ENCODE results near the gene TMED6. TPM values are rescaled to one million over a fixed set of nuclear protein-coding genes. Genes with fewer than 3 reads are reported as not detected.

TMED6 gene
- not detected for polyA plus RNA-seq (2013, experiment 1 of 2)
- polyA plus RNA-seq (2013, experiment 2 of 2) = 0.04 TPM

DNA sequence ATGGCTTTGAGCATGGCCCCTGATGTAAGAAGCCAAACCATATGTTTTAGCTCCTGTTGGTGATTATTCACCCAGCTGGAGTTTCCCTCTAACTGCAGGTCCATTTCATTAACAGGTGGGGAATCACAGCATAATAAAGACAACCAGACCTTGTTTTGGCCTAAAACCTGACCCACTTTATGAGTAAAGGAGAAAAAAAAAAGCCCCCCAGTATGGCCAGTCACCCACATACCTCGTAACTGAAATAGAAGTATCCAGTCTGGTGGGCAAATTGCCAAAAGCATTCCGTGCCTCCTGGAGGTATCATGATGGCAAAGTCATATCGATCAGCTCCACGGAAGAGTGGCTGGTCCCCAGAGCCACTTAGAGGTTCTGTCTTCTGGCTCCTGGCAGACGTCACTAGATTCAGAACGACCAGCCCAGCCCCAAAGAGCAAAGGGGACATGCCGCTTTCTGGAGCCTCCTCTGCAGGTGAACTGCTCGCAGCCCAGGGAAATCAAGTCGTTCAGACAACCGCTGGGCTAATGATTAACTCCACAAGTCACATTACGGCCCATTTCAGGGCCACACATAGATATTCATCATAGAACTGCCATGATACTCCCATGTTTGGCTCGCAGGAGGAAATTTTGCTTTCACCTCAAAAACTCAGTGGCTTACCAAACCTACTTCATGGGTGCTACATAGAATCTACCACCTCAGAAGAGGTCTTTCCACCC lies at the start of gene TMED6:
Gene TMED6, minus strand, starts transcription at position 478 of the 719 bp plus-strand sequence. Its CDS starts 33 bp downstream, at position 445.
- Histone ChIP-seq H2BK12ac (ENCODE audit: low read length) (no peak within 1 kb of the TSS), H2AK5ac (ENCODE audit: low read depth, low read length) (no peak within 1 kb of the TSS), H3K27ac (replicated peaks; ENCODE audit: low read length) (no peak within 1 kb of the TSS), H3K36me3 (replicated peaks in 1 of 2; ENCODE audit: control insufficient read depth in 2 of 2, insufficient read depth in 2 of 2, low read length in 2 of 2) (peaks cover 1 to 62% of the 10 kb centered on the region in 2 donors), H3K9ac (ENCODE audit: low read depth, low read length, poor library complexity) (no peak within 1 kb of the TSS), H2BK5ac (ENCODE audit: low read length) (no peak within 1 kb of the TSS), H3K18ac (ENCODE audit: low read length) (no peak within 1 kb of the TSS), H3K14ac (ENCODE audit: low read length) (no peak within 1 kb of the TSS), H3K4me3 (ENCODE audit: low read length in 2 of 2) (no peak within 1 kb of the TSS), H3K4me1 (ENCODE audit: control insufficient read depth in 2 of 2, insufficient read depth in 1 of 2, low read depth in 1 of 2, low read length in 2 of 2) (no peaks in the 10 kb centered on the region), H3K27me3 (ENCODE audit: control insufficient read depth in 3 of 3, insufficient read depth in 3 of 3, low read depth in 1 of 3, low read length in 3 of 3) (no peaks in the 10 kb centered on the region), H4K91ac (ENCODE audit: low read depth, low read length, poor library complexity) (no peak within 1 kb of the TSS), H2BK120ac (ENCODE audit: low read depth, low read length) (no peak within 1 kb of the TSS), H3K4me2 (ENCODE audit: insufficient read depth, low read length, poor library complexity, severe bottlenecking) (no peak within 1 kb of the TSS), H3K79me1 (ENCODE audit: low read depth, low read length) (peaks cover 2% of the 10 kb centered on the region), H4K8ac (ENCODE audit: low read depth, low read length) (no peak within 1 kb of the TSS), H2BK15ac (ENCODE audit: low read length) (no peak within 1 kb of the TSS), H2AFZ (ENCODE audit: low read length) (no peak within 1 kb of the TSS), H3K9me3 (replicated peaks in 1 of 2; ENCODE audit: control insufficient read depth in 2 of 2, insufficient read depth in 1 of 2, low read depth in 1 of 2, low read length in 2 of 2) (no peaks in the 10 kb centered on the region), H3K4ac (ENCODE audit: low read length) (no peak within 1 kb of the TSS), H3K23ac (ENCODE audit: low read depth, low read length, poor library complexity) (no peak within 1 kb of the TSS)
- DNase-seq (ENCODE audit: low spot score) = no peak
- WGBS, 2 donors (ENCODE audit: extremely low coverage in 2 of 2, insufficient read length in 2 of 2, insufficient replicate concordance in 1 of 2) = no CpG with 5 or more reads among the region's 12 CpGs

DNA sequence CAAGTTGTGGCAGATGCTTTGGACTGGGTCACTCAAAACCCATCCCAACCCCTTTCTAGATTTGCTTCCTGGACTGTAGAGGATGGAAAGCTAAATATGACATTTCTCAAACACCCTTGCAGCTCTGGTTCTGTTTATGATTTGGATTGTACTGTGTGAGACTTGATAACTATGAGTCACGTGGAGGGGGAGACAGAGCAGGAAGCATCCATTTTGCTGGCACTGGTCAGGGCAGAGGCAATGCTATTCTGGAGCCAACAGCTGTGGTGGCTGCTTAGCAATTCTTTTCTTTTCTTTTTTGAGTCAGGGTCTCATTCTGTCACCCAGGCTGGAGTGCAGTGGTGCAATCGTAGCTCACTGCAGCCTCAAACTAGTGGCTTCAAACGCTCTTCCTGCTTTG lies 47.8 kb upstream of the TMED6 start:
- Histone ChIP-seq H3K23ac (ENCODE audit: low read depth, low read length, poor library complexity) (no peak overlapping the region), H3K27me3 (ENCODE audit: control insufficient read depth in 3 of 3, insufficient read depth in 3 of 3, low read depth in 1 of 3, low read length in 3 of 3) (no peaks in the 10 kb centered on the region), H3K18ac (ENCODE audit: low read length) (no peak overlapping the region), H4K8ac (ENCODE audit: low read depth, low read length) (no peak overlapping the region), H2BK120ac (ENCODE audit: low read depth, low read length) (no peak overlapping the region), H2BK15ac (ENCODE audit: low read length) (no peak overlapping the region), H2AFZ (ENCODE audit: low read length) (peak overlapping the region; percentile 57), H2BK12ac (ENCODE audit: low read length) (no peak overlapping the region), H3K4me1 (ENCODE audit: control insufficient read depth in 2 of 2, insufficient read depth in 1 of 2, low read depth in 1 of 2, low read length in 2 of 2) (peaks cover 2 to 15% of the 10 kb centered on the region in 2 donors), H3K4me2 (ENCODE audit: insufficient read depth, low read length, poor library complexity, severe bottlenecking) (no peak overlapping the region), H3K4ac (ENCODE audit: low read length) (no peak overlapping the region), H3K14ac (ENCODE audit: low read length) (no peak overlapping the region), H3K4me3 (ENCODE audit: low read length in 2 of 2) (no peak overlapping the region), H3K36me3 (replicated peaks in 1 of 2; ENCODE audit: control insufficient read depth in 2 of 2, insufficient read depth in 2 of 2, low read length in 2 of 2) (no peaks in the 10 kb centered on the region), H2BK5ac (ENCODE audit: low read length) (no peak overlapping the region), H4K91ac (ENCODE audit: low read depth, low read length, poor library complexity) (no peak overlapping the region), H2AK5ac (ENCODE audit: low read depth, low read length) (no peak overlapping the region), H3K79me1 (ENCODE audit: low read depth, low read length) (no peaks in the 10 kb centered on the region), H3K9ac (ENCODE audit: low read depth, low read length, poor library complexity) (no peak overlapping the region), H3K9me3 (replicated peaks in 1 of 2; ENCODE audit: control insufficient read depth in 2 of 2, insufficient read depth in 1 of 2, low read depth in 1 of 2, low read length in 2 of 2) (no peaks in the 10 kb centered on the region), H3K27ac (replicated peaks; ENCODE audit: low read length) (no peak overlapping the region)
- no peak for DNase-seq (ENCODE audit: low spot score)
- no CpG with 5 or more reads among the region's 3 CpGs for WGBS, 2 donors (ENCODE audit: extremely low coverage in 2 of 2, insufficient read length in 2 of 2, insufficient replicate concordance in 1 of 2)

DNA sequence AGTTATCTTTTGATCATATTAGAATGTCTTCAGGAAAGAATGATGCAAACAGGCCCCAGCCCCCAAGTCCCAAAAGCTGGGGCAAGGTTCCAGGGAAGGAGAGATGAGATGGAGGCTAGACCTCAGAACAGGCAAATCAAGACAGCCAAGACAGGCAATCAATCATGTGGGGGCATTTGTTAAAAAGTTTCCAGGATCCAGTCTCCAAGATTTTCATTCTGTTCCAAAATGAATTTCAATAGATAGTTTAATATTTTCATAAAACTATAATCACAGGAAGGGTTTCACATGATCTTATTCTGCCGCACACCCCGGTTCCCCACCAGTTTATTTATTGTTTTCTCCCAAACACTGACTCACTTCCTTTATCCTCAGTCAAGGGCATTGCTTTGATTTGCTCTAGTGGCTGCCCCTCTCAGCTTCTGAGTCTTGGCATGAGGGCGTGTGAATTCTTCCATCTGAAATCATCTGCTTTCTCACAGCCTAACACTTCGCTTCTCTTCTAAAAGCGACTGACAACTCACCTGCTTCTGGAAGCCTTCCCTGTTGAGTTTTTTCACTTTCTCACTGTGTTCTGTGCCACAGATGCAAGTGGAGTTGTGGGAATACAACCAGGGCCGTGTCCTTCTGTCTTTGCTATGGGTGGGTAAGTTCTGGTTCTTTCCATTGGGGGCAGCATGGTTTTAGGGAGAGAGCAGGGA lies 46.4 kb upstream of the TMED6 start:
- peaks cover 0 to 5% (median 0%) of the 10 kb centered on the region in 3 experiments for H3K27me3 ChIP-seq (ENCODE audit: control insufficient read depth in 3 of 3, insufficient read depth in 3 of 3, low read depth in 1 of 3, low read length in 3 of 3)
- no peak overlapping the region for H4K8ac ChIP-seq (ENCODE audit: low read depth, low read length)
- WGBS, 2 donors (ENCODE audit: extremely low coverage in 2 of 2, insufficient read length in 2 of 2, insufficient replicate concordance in 1 of 2) = no CpG with 5 or more reads among the region's 6 CpGs
- no peak overlapping the region for H2BK12ac ChIP-seq (ENCODE audit: low read length)
- H2BK120ac ChIP-seq (ENCODE audit: low read depth, low read length) = no peak overlapping the region
- H3K4ac ChIP-seq (ENCODE audit: low read length) = no peak overlapping the region
- H3K36me3 ChIP-seq (replicated peaks in 1 of 2; ENCODE audit: control insufficient read depth in 2 of 2, insufficient read depth in 2 of 2, low read length in 2 of 2) = no peaks in the 10 kb centered on the region
- H4K91ac ChIP-seq (ENCODE audit: low read depth, low read length, poor library complexity) = no peak overlapping the region
- no peak overlapping the region for H3K18ac ChIP-seq (ENCODE audit: low read length)
- DNase-seq (ENCODE audit: low spot score) = no peak
- H2AFZ ChIP-seq (ENCODE audit: low read length) = peak overlapping the region; percentile 87
- no peak overlapping the region for H2BK5ac ChIP-seq (ENCODE audit: low read length)
- H3K4me2 ChIP-seq (ENCODE audit: insufficient read depth, low read length, poor library complexity, severe bottlenecking) = no peak overlapping the region
- no peaks in the 10 kb centered on the region for H3K79me1 ChIP-seq (ENCODE audit: low read depth, low read length)
- no peak overlapping the region for H3K14ac ChIP-seq (ENCODE audit: low read length)
- no peak overlapping the region for H3K4me3 ChIP-seq (ENCODE audit: low read length in 2 of 2)
- no peak overlapping the region for H3K27ac ChIP-seq (replicated peaks; ENCODE audit: low read length)
- no peaks in the 10 kb centered on the region for H3K9me3 ChIP-seq (replicated peaks in 1 of 2; ENCODE audit: control insufficient read depth in 2 of 2, insufficient read depth in 1 of 2, low read depth in 1 of 2, low read length in 2 of 2)
- H3K9ac ChIP-seq (ENCODE audit: low read depth, low read length, poor library complexity) = no peak overlapping the region
- no peak overlapping the region for H3K23ac ChIP-seq (ENCODE audit: low read depth, low read length, poor library complexity)
- H2BK15ac ChIP-seq (ENCODE audit: low read length) = no peak overlapping the region
- peaks cover 0 to 9% of the 10 kb centered on the region in 2 donors for H3K4me1 ChIP-seq (ENCODE audit: control insufficient read depth in 2 of 2, insufficient read depth in 1 of 2, low read depth in 1 of 2, low read length in 2 of 2)
- no peak overlapping the region for H2AK5ac ChIP-seq (ENCODE audit: low read depth, low read length)

All from neuronal stem cell (in vitro differentiated cells).